ENCODE measurements around the gene MEGF6. TPM values are rescaled to one million over a fixed set of nuclear protein-coding genes. Genes with fewer than 3 reads are reported as not detected.

Gene MEGF6
- total RNA-seq, 2 donors from 2014 or later = 67.3 to 82.5 TPM

DNA sequence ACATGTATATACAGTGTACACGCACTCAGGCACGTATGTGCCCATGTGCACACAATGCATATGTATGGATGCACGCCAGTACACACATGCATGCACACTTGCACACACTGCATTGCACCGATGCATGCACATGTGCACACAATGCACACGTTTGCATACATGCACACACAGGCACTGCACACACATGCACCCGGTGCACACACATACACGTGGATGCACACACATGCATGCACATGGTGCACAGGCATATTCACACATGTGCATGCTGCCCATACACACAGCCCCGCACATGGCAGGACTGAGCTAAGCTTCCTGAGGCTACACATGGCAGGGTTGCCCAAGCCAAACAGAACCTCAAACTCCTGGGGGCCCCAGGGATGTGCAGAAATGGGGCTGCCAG is 137.3 kb downstream of the MEGF6 start:
- Histone ChIP-seq H3K27ac (no peak overlapping the region), H3K4me1 (replicated peaks) (no peaks in the 10 kb centered on the region), H3K4me3 (no peak overlapping the region), H3K9me3 (no peaks in the 10 kb centered on the region), H3K36me3 (no peaks in the 10 kb centered on the region), H3K27me3 (replicated peaks; ENCODE audit: insufficient read depth) (no peaks in the 10 kb centered on the region)
- DNase-seq (ENCODE audit: low spot score) = no peak
- TF ChIP-seq POLR2A (IDR thresholded peaks at IDR 0.05) = no peak
- intact Hi-C loops (cut with DNase I) = no loop called here
- WGBS = 75% methylated on average over 8 of the region's 8 CpGs

DNA sequence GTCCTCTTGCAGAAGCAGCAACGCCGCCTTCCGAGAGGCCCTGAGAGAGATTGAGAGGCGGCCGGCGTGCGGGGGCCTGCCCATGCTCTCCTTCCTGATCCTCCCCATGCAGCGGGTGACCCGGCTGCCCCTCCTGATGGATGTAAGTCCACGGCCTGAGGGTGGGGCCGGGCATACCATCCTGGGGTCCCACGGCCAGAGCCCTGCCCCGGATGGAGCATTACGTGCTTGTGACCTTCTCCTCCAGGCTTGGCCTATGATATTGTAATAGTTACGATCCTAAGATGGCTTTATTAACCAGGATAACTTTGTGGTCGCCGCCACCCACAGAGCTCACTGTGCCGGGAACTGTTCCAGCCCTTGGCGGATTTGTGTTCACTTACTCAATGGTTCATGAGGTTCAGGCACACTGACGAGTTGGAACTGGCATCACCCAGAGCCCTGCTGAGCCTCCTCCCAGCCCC is 137.9 kb downstream of the MEGF6 start:
- H3K27ac ChIP-seq = peak overlapping the region in 1 of 2 donors; percentile 5
- no peaks in the 10 kb centered on the region for H3K4me1 ChIP-seq (replicated peaks)
- 35% methylated on average over 20 of the region's 20 CpGs for WGBS
- no peaks in the 10 kb centered on the region for H3K9me3 ChIP-seq
- DNase-seq (ENCODE audit: low spot score) = peak; percentile 74
- no peaks in the 10 kb centered on the region for H3K27me3 ChIP-seq (replicated peaks; ENCODE audit: insufficient read depth)
- intact Hi-C loops (cut with DNase I) = no loop called here
- TF ChIP-seq, protein P1, sequence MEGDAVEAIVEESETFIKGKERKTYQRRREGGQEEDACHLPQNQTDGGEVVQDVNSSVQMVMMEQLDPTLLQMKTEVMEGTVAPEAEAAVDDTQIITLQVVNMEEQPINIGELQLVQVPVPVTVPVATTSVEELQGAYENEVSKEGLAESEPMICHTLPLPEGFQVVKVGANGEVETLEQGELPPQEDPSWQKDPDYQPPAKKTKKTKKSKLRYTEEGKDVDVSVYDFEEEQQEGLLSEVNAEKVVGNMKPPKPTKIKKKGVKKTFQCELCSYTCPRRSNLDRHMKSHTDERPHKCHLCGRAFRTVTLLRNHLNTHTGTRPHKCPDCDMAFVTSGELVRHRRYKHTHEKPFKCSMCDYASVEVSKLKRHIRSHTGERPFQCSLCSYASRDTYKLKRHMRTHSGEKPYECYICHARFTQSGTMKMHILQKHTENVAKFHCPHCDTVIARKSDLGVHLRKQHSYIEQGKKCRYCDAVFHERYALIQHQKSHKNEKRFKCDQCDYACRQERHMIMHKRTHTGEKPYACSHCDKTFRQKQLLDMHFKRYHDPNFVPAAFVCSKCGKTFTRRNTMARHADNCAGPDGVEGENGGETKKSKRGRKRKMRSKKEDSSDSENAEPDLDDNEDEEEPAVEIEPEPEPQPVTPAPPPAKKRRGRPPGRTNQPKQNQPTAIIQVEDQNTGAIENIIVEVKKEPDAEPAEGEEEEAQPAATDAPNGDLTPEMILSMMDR (IDR thresholded peaks at IDR 0.05) = no peak
- peak; percentile 41 for TF ChIP-seq POLR2AphosphoS5 (IDR thresholded peaks at IDR 0.05)
- H3K36me3 ChIP-seq = no peaks in the 10 kb centered on the region
- no peak overlapping the region for H3K4me3 ChIP-seq

DNA sequence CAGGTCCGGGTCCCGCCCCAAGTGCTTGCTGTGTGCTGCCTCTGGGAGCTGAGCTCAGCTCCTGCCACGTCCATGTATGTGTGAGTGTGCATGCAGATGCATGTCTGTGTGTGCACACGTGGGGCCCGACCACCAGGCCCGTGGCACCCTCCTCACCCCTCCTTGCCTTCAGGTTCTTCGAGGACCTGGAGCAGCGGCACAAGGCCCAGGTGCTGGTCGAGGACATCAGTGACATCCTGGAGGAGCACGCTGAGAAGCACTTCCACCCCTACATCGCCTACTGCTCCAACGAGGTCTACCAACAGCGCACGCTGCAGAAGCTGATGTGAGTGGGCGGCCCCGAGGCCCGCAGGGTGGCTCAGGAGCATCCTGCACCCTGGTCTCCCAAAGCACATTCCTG is 138.4 kb downstream of the MEGF6 start:
- Histone ChIP-seq H3K27me3 (replicated peaks; ENCODE audit: insufficient read depth) (no peaks in the 10 kb centered on the region), H3K36me3 (no peaks in the 10 kb centered on the region), H3K4me1 (replicated peaks) (no peaks in the 10 kb centered on the region), H3K27ac (peak overlapping the region; percentile 5 to 24), H3K4me3 (no peak overlapping the region), H3K9me3 (no peaks in the 10 kb centered on the region)
- no peak for TF ChIP-seq POLR2A (IDR thresholded peaks at IDR 0.05)
- TF ChIP-seq POLR2AphosphoS5 (IDR thresholded peaks at IDR 0.05) = no peak
- TF ChIP-seq, protein P1 (IDR thresholded peaks at IDR 0.05) = no peak
- WGBS = 59% methylated on average over 17 of the region's 17 CpGs
- DNase-seq (ENCODE audit: low spot score) = no peak
- intact Hi-C loops (cut with DNase I) = no loop called here

DNA sequence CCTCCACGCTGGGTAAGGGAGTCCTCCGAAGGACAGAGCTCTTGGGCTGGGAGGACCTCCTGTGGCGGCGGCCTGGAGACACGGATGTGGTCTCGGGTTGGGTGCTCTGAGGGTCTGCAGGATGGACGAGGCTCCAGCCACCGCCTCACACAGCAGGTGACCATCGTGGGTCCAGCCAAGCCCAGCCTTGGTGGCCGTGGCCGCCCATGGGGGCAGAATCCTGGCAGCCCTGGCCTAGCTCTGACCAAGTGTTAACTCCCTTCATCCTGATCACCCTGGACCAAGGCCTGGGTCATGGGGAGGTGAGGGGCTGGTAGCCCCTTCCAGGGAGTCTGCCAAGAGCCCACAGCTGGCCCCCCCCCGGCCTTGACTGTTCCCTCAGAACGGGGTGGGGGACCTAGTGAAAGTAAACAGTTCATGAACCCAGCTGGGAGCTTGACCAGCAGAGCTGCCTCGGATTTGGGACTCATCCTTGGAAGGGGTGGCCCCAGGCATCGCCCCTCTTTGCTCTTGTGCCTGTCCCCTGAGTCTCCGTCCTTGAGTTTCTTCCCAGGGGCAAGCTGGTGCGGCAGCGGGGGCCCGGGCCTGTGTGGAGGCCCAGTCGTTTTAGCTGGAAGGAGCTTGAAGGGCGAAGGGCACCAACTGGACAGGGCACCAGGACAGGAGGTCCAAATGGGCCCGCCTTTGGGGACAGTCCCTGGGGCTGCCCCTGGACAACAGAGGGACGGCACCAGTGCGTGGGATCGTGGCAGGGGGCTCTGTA is 139.0 kb downstream of the MEGF6 start:
- TF ChIP-seq, protein P1 (IDR thresholded peaks at IDR 0.05) = no peak
- TF ChIP-seq POLR2AphosphoS5 (IDR thresholded peaks at IDR 0.05) = no peak
- TF ChIP-seq POLR2A (IDR thresholded peaks at IDR 0.05) = no peak
- H3K27me3 ChIP-seq (replicated peaks; ENCODE audit: insufficient read depth) = no peaks in the 10 kb centered on the region
- H3K4me3 ChIP-seq = no peak overlapping the region
- no peaks in the 10 kb centered on the region for H3K4me1 ChIP-seq (replicated peaks)
- 67% methylated on average over 17 of the region's 25 CpGs for WGBS
- DNase-seq (ENCODE audit: low spot score) = no peak
- no peaks in the 10 kb centered on the region for H3K9me3 ChIP-seq
- no peaks in the 10 kb centered on the region for H3K36me3 ChIP-seq
- intact Hi-C loops (cut with DNase I) = no loop called here
- peak overlapping the region in 1 of 2 donors; percentile 24 for H3K27ac ChIP-seq

DNA sequence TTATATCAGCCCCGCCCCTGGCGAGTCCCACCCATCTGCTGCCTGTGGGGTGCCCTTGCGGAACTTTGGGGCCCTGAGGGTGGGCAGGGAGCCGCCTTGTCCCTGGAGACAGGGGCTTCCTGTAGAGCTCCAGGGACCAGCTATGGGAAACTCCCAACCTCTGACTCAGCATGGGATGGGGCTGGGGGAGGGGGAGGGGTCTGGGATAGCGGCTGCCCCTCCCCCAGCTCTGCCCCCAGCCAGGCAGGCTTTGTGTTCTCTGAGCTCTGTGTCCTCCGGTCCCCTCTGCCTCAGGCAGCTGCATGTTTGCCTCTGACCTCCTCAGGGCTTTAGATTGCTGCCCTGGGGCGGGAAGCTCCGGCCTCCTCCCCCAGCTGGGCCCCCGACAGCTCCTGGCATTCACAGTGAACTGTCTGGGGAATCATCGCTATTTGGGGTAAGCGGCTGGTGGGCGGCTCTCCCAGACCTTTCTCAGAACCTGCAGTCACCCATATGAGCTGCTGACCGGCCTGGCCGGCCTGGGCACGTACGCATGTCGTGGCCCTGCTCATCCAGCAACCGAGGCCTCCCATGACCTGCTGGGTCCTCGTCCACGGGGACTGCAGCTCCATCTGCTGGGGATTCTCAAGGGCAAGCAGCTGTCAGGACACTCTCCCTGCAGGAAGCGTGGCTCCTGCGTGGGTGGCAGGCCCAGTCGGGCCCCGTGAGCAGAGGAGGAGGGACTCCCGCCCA is 139.8 kb downstream of the MEGF6 start:
- H3K27me3 ChIP-seq (replicated peaks; ENCODE audit: insufficient read depth) = no peaks in the 10 kb centered on the region

More for the DNA sequence above, 139.8 kb downstream of the MEGF6 start:
- no peaks in the 10 kb centered on the region for H3K36me3 ChIP-seq
- no peak for DNase-seq (ENCODE audit: low spot score)
- no peak overlapping the region for H3K4me3 ChIP-seq
- WGBS = 28% methylated on average over 23 of the region's 25 CpGs
- no peaks in the 10 kb centered on the region for H3K4me1 ChIP-seq (replicated peaks)
- peak overlapping the region; percentile 1 to 46 for H3K27ac ChIP-seq
- TF ChIP-seq, protein P1 (IDR thresholded peaks at IDR 0.05) = peak in 3 of 4 experiments; percentile 25 to 77 (median 56)
- TF ChIP-seq POLR2A (IDR thresholded peaks at IDR 0.05) (no peak), POLR2AphosphoS5 (IDR thresholded peaks at IDR 0.05) (peak; percentile 13)
- intact Hi-C loops (cut with DNase I) = no loop called here
- H3K9me3 ChIP-seq = no peaks in the 10 kb centered on the region
